ENCODE measurements around the gene ZNF148.

Gene ZNF148

DNA sequence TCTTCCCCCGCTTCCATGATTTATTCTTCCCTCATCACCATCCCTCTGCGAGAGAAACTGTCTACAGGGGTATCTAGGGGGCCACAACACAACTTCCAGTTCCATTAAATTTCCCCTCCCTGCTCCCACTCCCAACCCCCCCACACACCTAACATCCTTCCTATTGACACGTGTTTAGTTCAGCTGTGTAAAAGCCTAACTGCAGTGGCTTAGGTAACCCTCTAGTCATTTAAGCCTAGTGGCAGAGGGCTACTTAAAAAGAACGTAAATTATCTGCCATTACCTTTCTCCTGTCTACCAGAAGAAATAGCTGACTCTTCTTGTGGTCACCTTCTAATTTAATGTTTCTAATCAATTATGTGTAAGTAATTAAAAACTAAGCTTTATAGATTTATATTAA is 56.3 kb downstream of the ZNF148 start:
- TF ChIP-seq, protein P1, sequence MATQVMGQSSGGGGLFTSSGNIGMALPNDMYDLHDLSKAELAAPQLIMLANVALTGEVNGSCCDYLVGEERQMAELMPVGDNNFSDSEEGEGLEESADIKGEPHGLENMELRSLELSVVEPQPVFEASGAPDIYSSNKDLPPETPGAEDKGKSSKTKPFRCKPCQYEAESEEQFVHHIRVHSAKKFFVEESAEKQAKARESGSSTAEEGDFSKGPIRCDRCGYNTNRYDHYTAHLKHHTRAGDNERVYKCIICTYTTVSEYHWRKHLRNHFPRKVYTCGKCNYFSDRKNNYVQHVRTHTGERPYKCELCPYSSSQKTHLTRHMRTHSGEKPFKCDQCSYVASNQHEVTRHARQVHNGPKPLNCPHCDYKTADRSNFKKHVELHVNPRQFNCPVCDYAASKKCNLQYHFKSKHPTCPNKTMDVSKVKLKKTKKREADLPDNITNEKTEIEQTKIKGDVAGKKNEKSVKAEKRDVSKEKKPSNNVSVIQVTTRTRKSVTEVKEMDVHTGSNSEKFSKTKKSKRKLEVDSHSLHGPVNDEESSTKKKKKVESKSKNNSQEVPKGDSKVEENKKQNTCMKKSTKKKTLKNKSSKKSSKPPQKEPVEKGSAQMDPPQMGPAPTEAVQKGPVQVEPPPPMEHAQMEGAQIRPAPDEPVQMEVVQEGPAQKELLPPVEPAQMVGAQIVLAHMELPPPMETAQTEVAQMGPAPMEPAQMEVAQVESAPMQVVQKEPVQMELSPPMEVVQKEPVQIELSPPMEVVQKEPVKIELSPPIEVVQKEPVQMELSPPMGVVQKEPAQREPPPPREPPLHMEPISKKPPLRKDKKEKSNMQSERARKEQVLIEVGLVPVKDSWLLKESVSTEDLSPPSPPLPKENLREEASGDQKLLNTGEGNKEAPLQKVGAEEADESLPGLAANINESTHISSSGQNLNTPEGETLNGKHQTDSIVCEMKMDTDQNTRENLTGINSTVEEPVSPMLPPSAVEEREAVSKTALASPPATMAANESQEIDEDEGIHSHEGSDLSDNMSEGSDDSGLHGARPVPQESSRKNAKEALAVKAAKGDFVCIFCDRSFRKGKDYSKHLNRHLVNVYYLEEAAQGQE (IDR thresholded peaks at IDR 0.05; ENCODE audit: low read depth), result no peak

- TF ChIP-seq, protein P1 (IDR thresholded peaks at IDR 0.05; ENCODE audit: low read depth), result no peak
These were observed 56.8 kb downstream of the ZNF148 start for GRCh38 chr3:125318167-125318865.

DNA sequence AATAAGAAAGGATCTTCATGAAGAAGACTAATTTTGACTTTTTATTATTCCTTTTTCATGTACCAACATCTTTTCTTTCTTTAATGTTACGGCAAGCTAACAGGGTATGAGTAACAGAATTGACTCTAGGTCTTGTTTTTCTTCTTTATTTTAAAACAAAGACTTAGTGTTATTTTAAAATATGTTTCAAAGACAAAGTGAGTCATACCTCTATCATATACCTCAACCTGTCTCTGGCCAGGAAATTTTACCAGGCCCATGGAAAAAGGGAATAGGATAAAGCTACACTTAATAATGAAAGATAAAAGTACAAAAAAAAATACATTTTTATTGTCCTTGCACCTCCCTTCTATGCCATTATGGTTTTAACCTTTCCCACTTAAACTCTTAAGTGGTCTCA is 57.4 kb downstream of the ZNF148 start:
- no peak for TF ChIP-seq RAD21 (IDR thresholded peaks at IDR 0.05; ENCODE audit: low read depth)
- TF ChIP-seq TAF1 (IDR thresholded peaks at IDR 0.05; ENCODE audit: low read depth), result no peak
- TF ChIP-seq TCF12 (IDR thresholded peaks at IDR 0.05; ENCODE audit: low read depth), result no peak
- TF ChIP-seq, protein P2, sequence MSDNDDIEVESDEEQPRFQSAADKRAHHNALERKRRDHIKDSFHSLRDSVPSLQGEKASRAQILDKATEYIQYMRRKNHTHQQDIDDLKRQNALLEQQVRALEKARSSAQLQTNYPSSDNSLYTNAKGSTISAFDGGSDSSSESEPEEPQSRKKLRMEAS (IDR thresholded peaks at IDR 0.05), result no peak
- TF ChIP-seq, protein P1 (IDR thresholded peaks at IDR 0.05; ENCODE audit: low read depth), result no peak
- no peak for TF ChIP-seq CREB1 (IDR thresholded peaks at IDR 0.05; ENCODE audit: low read depth)
- TF ChIP-seq TEAD4 (IDR thresholded peaks at IDR 0.05), result no peak
- TF ChIP-seq EP300 (IDR thresholded peaks at IDR 0.05; ENCODE audit: borderline replicate concordance), result no peak
- TF ChIP-seq CEBPB (IDR thresholded peaks at IDR 0.05), result no peak
- TF ChIP-seq NFIC (IDR thresholded peaks at IDR 0.05), result no peak
- TF ChIP-seq ZBTB7A (IDR thresholded peaks at IDR 0.05; ENCODE audit: low read depth), result no peak
- TF ChIP-seq YY1 (IDR thresholded peaks at IDR 0.05; ENCODE audit: low read depth), result no peak
- TF ChIP-seq, protein P3, sequence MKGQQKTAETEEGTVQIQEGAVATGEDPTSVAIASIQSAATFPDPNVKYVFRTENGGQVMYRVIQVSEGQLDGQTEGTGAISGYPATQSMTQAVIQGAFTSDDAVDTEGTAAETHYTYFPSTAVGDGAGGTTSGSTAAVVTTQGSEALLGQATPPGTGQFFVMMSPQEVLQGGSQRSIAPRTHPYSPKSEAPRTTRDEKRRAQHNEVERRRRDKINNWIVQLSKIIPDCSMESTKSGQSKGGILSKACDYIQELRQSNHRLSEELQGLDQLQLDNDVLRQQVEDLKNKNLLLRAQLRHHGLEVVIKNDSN (IDR thresholded peaks at IDR 0.05), result no peak
- no peak for TF ChIP-seq EGR1 (IDR thresholded peaks at IDR 0.05)
- no peak for TF ChIP-seq FOXM1 (IDR thresholded peaks at IDR 0.05; ENCODE audit: borderline replicate concordance, low read depth)

DNA sequence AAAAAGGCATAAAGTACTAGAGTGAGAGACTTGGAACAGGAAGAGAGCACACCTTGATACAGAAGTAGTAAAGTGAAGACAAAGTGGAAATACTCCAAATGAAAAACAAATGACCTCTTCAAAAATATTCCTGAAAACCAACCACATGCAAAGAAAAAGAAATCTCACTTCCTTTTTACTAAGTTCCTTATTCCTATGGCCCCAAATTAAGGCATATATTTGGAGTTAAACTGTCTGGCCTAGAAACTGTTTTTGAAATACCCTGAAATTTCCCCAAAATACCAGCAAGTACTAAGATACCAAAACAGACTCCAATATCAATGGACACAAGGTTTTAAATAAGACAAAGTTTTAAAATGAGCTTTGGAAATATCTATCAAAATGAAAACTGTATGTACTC is 58.2 kb downstream of the ZNF148 start:
- TF ChIP-seq RAD21 (IDR thresholded peaks at IDR 0.05; ENCODE audit: low read depth) (no peak), TEAD4 (IDR thresholded peaks at IDR 0.05) (no peak), EGR1 (IDR thresholded peaks at IDR 0.05) (no peak), TCF12 (IDR thresholded peaks at IDR 0.05; ENCODE audit: low read depth) (no peak), CEBPB (IDR thresholded peaks at IDR 0.05) (no peak), CREB1 (IDR thresholded peaks at IDR 0.05; ENCODE audit: low read depth) (no peak), YY1 (IDR thresholded peaks at IDR 0.05; ENCODE audit: low read depth) (no peak), NFIC (IDR thresholded peaks at IDR 0.05) (no peak), TAF1 (IDR thresholded peaks at IDR 0.05; ENCODE audit: low read depth) (no peak), EP300 (IDR thresholded peaks at IDR 0.05; ENCODE audit: borderline replicate concordance) (no peak), FOXM1 (IDR thresholded peaks at IDR 0.05; ENCODE audit: borderline replicate concordance, low read depth) (no peak)
- TF ChIP-seq, protein P3 (IDR thresholded peaks at IDR 0.05), result no peak
- TF ChIP-seq, protein P1 (IDR thresholded peaks at IDR 0.05; ENCODE audit: low read depth), result no peak
- TF ChIP-seq, protein P2 (IDR thresholded peaks at IDR 0.05), result no peak

All from Ishikawa (cell line).